ENCODE results near the gene SMYD5.

- TF ChIP-seq CTCF (IDR thresholded peaks at IDR 0.05): no peak
- TF ChIP-seq EZH2 (IDR thresholded peaks at IDR 0.05; ENCODE audit: borderline replicate concordance, insufficient read depth, low read depth, low read length, poor library complexity, severe bottlenecking): no peak
Measured at GRCh38 chr2:73208258-73208657, 5.8 kb upstream of the SMYD5 start.

Measured in B cell (primary cell).